AG09309 (cell line): ENCODE measurements around the gene ANAPC7.

ENCODE experiments used
- DNase-seq: peaks from one replicate; pipeline ENCODE4 v3.0.0-alpha.2; 2010; ENCODE audit warnings: low read depth
- H3K4me3 ChIP-seq: 2 replicates; pipeline ENCODE4 v1.5.1; 2011; ENCODE audit warnings: mild to moderate bottlenecking, low read depth, low read length, moderate library complexity; ENCODE audit not compliant: control insufficient read depth
- CTCF ChIP-seq: IDR thresholded peaks from 2 replicates; pipeline ENCODE4 v1.5.1; 2011; ENCODE audit warnings: mild to moderate bottlenecking, low read depth, low read length, inconsistent platforms; ENCODE audit not compliant: insufficient read depth, control insufficient read depth; ENCODE audit errors: missing control alignments

Gene ANAPC7

GRCh38 chr12:110339184-110339952, 64.1 kb downstream of the ANAPC7 start:
- no peak overlapping the region for H3K4me3 ChIP-seq
- no peak for DNase-seq
- no peak for TF ChIP-seq CTCF

- no peak for DNase-seq
- TF ChIP-seq CTCF, result no peak
- H3K4me3 ChIP-seq, result no peak overlapping the region
These were observed 64.8 kb downstream of the ANAPC7 start for GRCh38 chr12:110338754-110339153.

GRCh38 chr12:110337912-110338710, 65.4 kb downstream of the ANAPC7 start:
- no peak overlapping the region for H3K4me3 ChIP-seq
- TF ChIP-seq CTCF, result no peak
- DNase-seq, result no peak

GRCh38 chr12:110335481-110336045, 67.9 kb downstream of the ANAPC7 start:
- H3K4me3 ChIP-seq, result no peak overlapping the region
- DNase-seq, result no peak
- TF ChIP-seq CTCF, result no peak

- DNase-seq, result no peak
- no peak for TF ChIP-seq CTCF
- H3K4me3 ChIP-seq, result no peak overlapping the region
These were observed 70.3 kb downstream of the ANAPC7 start for GRCh38 chr12:110333201-110333600.

- H3K4me3 ChIP-seq, result no peak overlapping the region
- DNase-seq, result no peak
- no peak for TF ChIP-seq CTCF
These were observed 73.0 kb downstream of the ANAPC7 start for GRCh38 chr12:110330544-110330943.
